Heart left ventricle (tissue), 16 donors: ENCODE results near the gene TLE2. TPM values are rescaled to one million over a fixed set of nuclear protein-coding genes. Genes with fewer than 3 reads are reported as not detected.

Experiments used
- ATAC-seq, 4 donors: fragments of 200-7000 bp; cut with Tn5 transposase; one replicate each; pipeline ENCODE4 v1.9.1; 2020 to 2022; ENCODE audit warnings: moderate library complexity in 4 of 4, mild to moderate bottlenecking in 3 of 4, moderate number of reproducible peaks in 1 of 4
- DNase-seq, 5 donors: peaks; one replicate each; pipeline ENCODE4 v3.0.0-alpha.2; 2020
- H3K27ac ChIP-seq, 12 donors: fragments of 200-600 bp; sonication (generic) in 4 of 12; one replicate each; pipeline versions ENCODE4 v1.5.0 to v1.8.0; 2016 to 2022; ENCODE audit warnings: mild to moderate bottlenecking in 2 of 12
- H3K27me3 ChIP-seq, 9 donors: fragments of 200-600 bp; sonication (generic) in 2 of 9; one replicate each; pipeline versions ENCODE4 v1.5.1 to v1.8.0; 2016 to 2022; ENCODE audit warnings: mild to moderate bottlenecking in 3 of 9
- H3K36me3 ChIP-seq, 9 donors: fragments of 200-600 bp; sonication (generic) in 2 of 9; one replicate each; pipeline versions ENCODE4 v1.5.0 to v1.8.0; 2018 to 2022; ENCODE audit warnings: mild to moderate bottlenecking in 2 of 9
- H3K4me1 ChIP-seq, 12 donors: fragments of 200-600 bp; sonication (generic) in 4 of 12; one replicate each; pipeline versions ENCODE4 v1.5.0 to v1.8.0; 2016 to 2022; ENCODE audit warnings: mild to moderate bottlenecking in 3 of 12
- H3K4me3 ChIP-seq, 12 donors: fragments of 200-600 bp; sonication (generic) in 4 of 12; one replicate each; pipeline versions ENCODE4 v1.5.0 to v1.8.0; 2017 to 2022; ENCODE audit warnings: mild to moderate bottlenecking in 9 of 12, moderate library complexity in 4 of 12
- H3K9me3 ChIP-seq, 12 donors: fragments of 200-600 bp; sonication (generic) in 4 of 12; one replicate each; pipeline versions ENCODE4 v1.5.0 to v1.8.0; 2016 to 2022; ENCODE audit warnings: mild to moderate bottlenecking in 1 of 12
- POLR2A ChIP-seq, 2 donors: fragments of 450-650 bp; IDR thresholded peaks; one replicate each; pipeline ENCODE4 v1.6.1; 2017; ENCODE audit warnings: antibody characterized with exemption in 2 of 2, mild to moderate bottlenecking in 2 of 2, moderate library complexity in 2 of 2
- WGBS, 4 donors: extraction: QIAGEN DNeasy Blood & Tissue Kit in 2 of 4; methylation state at CpG; one replicate each; pipeline versions ENCODE4 v1.1.5 to v1.1.7; 2013 to 2018; 5-methylcytosine and 5-hydroxymethylcytosine counted together
- intact Hi-C, 10 donors: fragments of 100-400 bp; cut with DNase I; formaldehyde crosslinking; loops; one replicate each; pipeline versions ENCODE4 v1.11.1 to v1.14.2; 2022
- polyA plus RNA-seq, 2 donors: library from polyadenylated mRNA; stranded (reverse); fragments of 200-250 nt; gene quantifications; one replicate each; pipeline ENCODE4 v1.2.3, GENCODE V29; 2013
- total RNA-seq, 9 donors: library from RNA; depleted of rRNA in 2 of 9; stranded (reverse); fragments of >200 nt in 2 of 9; fragmentation: NEBNext Ultra II Directional in 3 of 9; extraction: Animal tissue kit (Norgen Biotek cat#: 25700) in 3 of 9; gene quantifications; one replicate each; pipeline versions ENCODE4 v1.1.0 to v1.2.4, GENCODE V29; 2016 to 2023
- TF ChIP-seq, protein P1 (sequence below), 12 donors: fragments of 200-600 bp; sonication (generic) in 4 of 12; IDR thresholded peaks; one replicate each; pipeline versions ENCODE4 v1.5.0 to v1.8.0; 2018 to 2022; ENCODE audit warnings: antibody characterized with exemption in 12 of 12, mild to moderate bottlenecking in 5 of 12
- donor health status: ischemic (EF 13 %, LVEDD 7.1; RV severe dilation, severe dysfunction).
- donor health status: healthy with polysubstance abuse.
- donor health status: DM: no; HTN: yes; CAD: no.
- donor health status: DM: no; HTN: no; CAD: no.
- donor health status: ischemic (EF 25% LVEDD 6.9; RV normal size, moderate dysfunction).
- donor health status: ischemic (EF 25% LVEDD 5.7; RV mildly dilated, moderate dysfunction).
- donor health status: healthy.
- donor health status: DM: yes; HTN: yes; CAD: no.
- donor health status: ischemic (EF 35%, LVEDD 5.7; RV mildly dilated, moderate dysfunction).
- donor health status: nonischemic (EF 11% LVEDD 7.7; RV severe dilation, severe dysfunction).
- donor health status: DM: yes; HTN: yes; CAD: no.
- donor health status: PGD.
- donor health status: ischemic (EF 29% LVEDD 5.4; RV normal size, mild dysfunction).
- donor health status: nonischemic (EF 23%, LVEDD 6.1; RV moderate dilation, normal function).

Gene TLE2
- total and polyA plus RNA-seq, 11 donors = 34.6 to 75.1 (median 40.5) TPM

DNA sequence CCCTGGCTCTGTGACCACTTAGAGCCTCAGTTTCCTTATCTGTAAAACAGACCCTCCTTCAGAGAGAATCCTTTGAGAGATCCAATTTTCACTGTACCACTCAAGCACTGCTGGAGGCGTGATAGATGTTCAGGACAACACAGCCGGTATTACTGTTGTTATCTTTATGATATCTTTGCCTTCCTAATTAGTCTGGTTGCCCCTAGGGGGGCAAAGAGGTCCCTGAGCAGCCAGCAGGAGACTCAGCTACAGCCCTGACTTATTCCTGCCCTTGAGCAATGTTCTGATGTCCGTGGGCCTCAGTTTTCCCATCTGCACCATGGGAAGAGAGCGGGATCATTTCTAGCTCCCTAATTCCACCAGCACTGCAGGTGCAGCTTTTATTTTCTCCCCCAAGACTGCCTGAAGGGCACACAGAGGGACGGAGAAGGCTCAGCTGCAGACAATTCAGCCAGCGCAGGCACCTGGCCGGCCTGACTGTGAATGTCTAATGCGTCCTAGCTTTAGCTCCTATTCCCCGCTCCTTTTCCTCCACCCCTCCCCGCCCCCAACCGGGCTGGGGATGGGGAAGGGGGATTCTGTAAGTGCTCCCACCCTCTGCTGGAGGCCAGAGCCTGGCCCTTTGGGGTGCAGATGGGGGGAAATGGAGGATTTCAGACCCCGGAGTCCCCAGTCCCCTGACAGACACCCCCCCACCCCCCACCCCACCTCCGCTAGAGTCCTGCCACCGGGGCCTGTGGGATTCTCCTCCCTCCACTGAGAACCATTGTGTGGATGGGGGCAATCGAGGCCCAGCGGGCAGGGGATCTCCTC is 17.0 kb upstream of the TLE2 start:
- 58 to 71% (median 64%) methylated on average over 14 to 16 of the region's 16 CpGs for WGBS, 4 donors
- peaks cover 0 to 25% (median 7%) of the 10 kb centered on the region in 12 donors for H3K4me1 ChIP-seq
- no peaks in the 10 kb centered on the region for H3K36me3 ChIP-seq
- DNase-seq (no peak), ATAC-seq (no peak)
- H3K9me3 ChIP-seq = no peaks in the 10 kb centered on the region
- H3K27ac ChIP-seq = peak overlapping the region in 2 of 12 donors; percentile 39 to 90
- no peak overlapping the region for H3K4me3 ChIP-seq
- intact Hi-C loops = no loop called here
- TF ChIP-seq POLR2A (IDR thresholded peaks at IDR 0.05) = no peak
- TF ChIP-seq, protein P1, sequence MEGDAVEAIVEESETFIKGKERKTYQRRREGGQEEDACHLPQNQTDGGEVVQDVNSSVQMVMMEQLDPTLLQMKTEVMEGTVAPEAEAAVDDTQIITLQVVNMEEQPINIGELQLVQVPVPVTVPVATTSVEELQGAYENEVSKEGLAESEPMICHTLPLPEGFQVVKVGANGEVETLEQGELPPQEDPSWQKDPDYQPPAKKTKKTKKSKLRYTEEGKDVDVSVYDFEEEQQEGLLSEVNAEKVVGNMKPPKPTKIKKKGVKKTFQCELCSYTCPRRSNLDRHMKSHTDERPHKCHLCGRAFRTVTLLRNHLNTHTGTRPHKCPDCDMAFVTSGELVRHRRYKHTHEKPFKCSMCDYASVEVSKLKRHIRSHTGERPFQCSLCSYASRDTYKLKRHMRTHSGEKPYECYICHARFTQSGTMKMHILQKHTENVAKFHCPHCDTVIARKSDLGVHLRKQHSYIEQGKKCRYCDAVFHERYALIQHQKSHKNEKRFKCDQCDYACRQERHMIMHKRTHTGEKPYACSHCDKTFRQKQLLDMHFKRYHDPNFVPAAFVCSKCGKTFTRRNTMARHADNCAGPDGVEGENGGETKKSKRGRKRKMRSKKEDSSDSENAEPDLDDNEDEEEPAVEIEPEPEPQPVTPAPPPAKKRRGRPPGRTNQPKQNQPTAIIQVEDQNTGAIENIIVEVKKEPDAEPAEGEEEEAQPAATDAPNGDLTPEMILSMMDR (IDR thresholded peaks at IDR 0.05) = no peak
- H3K27me3 ChIP-seq = peaks cover 0 to 5% (median 0%) of the 10 kb centered on the region in 9 donors

DNA sequence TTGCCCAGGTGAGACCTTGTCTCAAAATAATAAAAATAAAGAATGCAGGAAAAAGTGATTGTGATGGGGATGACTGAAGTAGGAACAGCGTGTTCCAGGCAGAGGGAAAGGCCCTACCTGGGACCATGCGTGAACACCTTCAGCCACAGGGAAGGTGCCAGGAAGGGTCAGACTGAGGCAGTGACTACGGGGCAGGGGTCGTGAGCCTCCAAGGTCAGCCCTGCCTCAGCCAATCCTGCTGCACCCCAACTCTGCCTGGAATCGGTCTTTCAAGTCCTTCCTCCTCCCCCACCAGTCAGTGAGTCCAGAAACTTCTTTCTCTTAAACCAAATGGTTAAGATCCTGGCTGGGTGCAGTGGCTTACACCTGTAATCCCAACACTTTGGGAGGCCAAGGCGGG is 16.1 kb upstream of the TLE2 start:
- no peak for DNase-seq

DNA sequence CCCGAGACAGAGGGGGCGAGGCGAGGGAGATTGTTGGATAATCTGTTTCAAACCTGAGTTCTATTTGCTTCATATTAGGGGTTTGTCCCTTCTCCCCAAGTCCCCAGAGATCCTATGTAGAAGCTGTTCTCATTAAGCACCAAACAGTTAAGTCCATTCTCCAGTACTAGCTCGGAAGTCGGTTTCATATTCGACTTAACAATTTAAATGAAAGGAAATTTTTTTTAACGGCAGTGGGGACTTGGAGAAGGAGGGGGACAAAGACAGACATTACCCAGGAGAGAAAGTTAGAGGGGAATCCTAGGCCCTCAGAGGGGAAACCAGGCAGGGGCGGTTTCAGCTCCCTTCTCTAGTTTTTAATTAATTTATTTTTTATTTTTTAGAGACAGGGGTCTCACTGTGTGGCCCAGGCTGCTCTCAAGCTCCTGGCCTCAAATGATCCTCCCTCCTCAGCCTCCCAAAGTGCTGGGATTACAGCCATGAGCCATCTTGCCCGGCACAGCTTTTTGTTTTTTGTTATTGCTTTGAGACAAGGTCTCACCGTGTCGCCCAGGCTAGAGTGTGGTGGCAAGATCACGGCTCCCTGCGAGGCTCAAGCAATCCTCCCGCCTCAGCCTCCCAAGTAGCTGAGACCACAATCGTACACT is 13.7 kb upstream of the TLE2 start:
- ATAC-seq (no peak), DNase-seq (no peak)
- Histone ChIP-seq H3K36me3 (no peaks in the 10 kb centered on the region), H3K9me3 (no peaks in the 10 kb centered on the region), H3K27me3 (peaks cover 0 to 5% (median 0%) of the 10 kb centered on the region in 9 donors), H3K4me1 (peaks cover 0 to 21% (median 5%) of the 10 kb centered on the region in 12 donors), H3K27ac (peak overlapping the region in 2 of 12 donors; percentile 29 to 54), H3K4me3 (peak overlapping the region in 4 of 12 donors; percentile 12 to 20 (median 18))
- intact Hi-C loops = loop anchor here in 1 of 10 donors (5.0 kb wide), 1 partner anchor 70 kb away; no protein-coding TSS in a partner anchor
- no peak for TF ChIP-seq POLR2A (IDR thresholded peaks at IDR 0.05)
- TF ChIP-seq, protein P1 (IDR thresholded peaks at IDR 0.05) = no peak
- 50 to 54% (median 52%) methylated on average over 15 of the region's 15 CpGs for WGBS, 4 donors

More for the DNA sequence above, 16.1 kb upstream of the TLE2 start:
- H3K36me3 ChIP-seq = no peaks in the 10 kb centered on the region
- no peak for TF ChIP-seq POLR2A (IDR thresholded peaks at IDR 0.05)
- TF ChIP-seq, protein P1 (IDR thresholded peaks at IDR 0.05) = no peak
- peaks cover 0 to 5% (median 0%) of the 10 kb centered on the region in 9 donors for H3K27me3 ChIP-seq
- intact Hi-C loops = no loop called here
- no peak overlapping the region for H3K27ac ChIP-seq
- H3K4me1 ChIP-seq = peaks cover 0 to 25% (median 7%) of the 10 kb centered on the region in 12 donors
- no peaks in the 10 kb centered on the region for H3K9me3 ChIP-seq
- ATAC-seq = no peak
- H3K4me3 ChIP-seq = no peak overlapping the region
- WGBS, 4 donors = 91 to 94% (median 91%) methylated on average over 6 of the region's 6 CpGs
